Stimulated activated naive CD8-positive, alpha-beta T cell treated with anti-CD3 and anti-CD28 coated beads, Interleukin-15, Interleukin-2, amounts not matched to agents 100 ng/mL and 50 ng/mL, for 24 hours (primary cell): ENCODE results near the gene CSNK1A1.
"Not testable (repeated sequence)": the region's sequence is repeated elsewhere in the genome, so short reads cannot be mapped to it uniquely, and the experiment has no call there.

Experiments used
- H3K27ac Mint-ChIP-seq: one replicate; pipeline ENCODE4 v1.8.0; 2021; ENCODE audit warnings: mild to moderate bottlenecking, mixed read lengths
- H3K27me3 Mint-ChIP-seq: one replicate; pipeline ENCODE4 v1.8.0; 2021; ENCODE audit warnings: mixed read lengths
- H3K36me3 Mint-ChIP-seq: one replicate; pipeline ENCODE4 v1.8.0; 2021; ENCODE audit warnings: low read depth, mixed read lengths
- H3K4me1 Mint-ChIP-seq: one replicate; pipeline ENCODE4 v1.8.0; 2021; ENCODE audit warnings: low read depth, mixed read lengths
- H3K4me3 Mint-ChIP-seq: one replicate; pipeline ENCODE4 v1.8.0; 2021; ENCODE audit warnings: mild to moderate bottlenecking, mixed read lengths
- H3K9me3 Mint-ChIP-seq: one replicate; pipeline ENCODE4 v1.8.0; 2021; ENCODE audit warnings: mixed read lengths

CSNK1A1 gene

GRCh38 chr5:149452665-149453617 lies 98.3 kb downstream of the CSNK1A1 start:
- H3K27ac Mint-ChIP-seq = no peak overlapping the region
- no peaks in the 10 kb centered on the region for H3K9me3 Mint-ChIP-seq
- H3K27me3 Mint-ChIP-seq = no peaks in the 10 kb centered on the region

GRCh38 chr5:149452007-149452664 lies 99.1 kb downstream of the CSNK1A1 start:
- Mint-ChIP-seq H3K27ac (no peak overlapping the region), H3K27me3 (no peaks in the 10 kb centered on the region), H3K36me3 (no peaks in the 10 kb centered on the region), H3K4me3 (no peak overlapping the region), H3K9me3 (no peaks in the 10 kb centered on the region), H3K4me1 (no peaks in the 10 kb centered on the region)

More at GRCh38 chr5:149452665-149453617, 98.3 kb downstream of the CSNK1A1 start:
- Mint-ChIP-seq H3K4me1 (no peaks in the 10 kb centered on the region), H3K36me3 (no peaks in the 10 kb centered on the region), H3K4me3 (no peak overlapping the region)

GRCh38 chr5:149450199-149450598 lies 101.0 kb downstream of the CSNK1A1 start:
- no peaks in the 10 kb centered on the region for H3K36me3 Mint-ChIP-seq
- no peaks in the 10 kb centered on the region for H3K9me3 Mint-ChIP-seq
- H3K4me3 Mint-ChIP-seq = no peak overlapping the region
- no peak overlapping the region for H3K27ac Mint-ChIP-seq
- H3K27me3 Mint-ChIP-seq = no peaks in the 10 kb centered on the region
- no peaks in the 10 kb centered on the region for H3K4me1 Mint-ChIP-seq

- no peak overlapping the region for H3K4me3 Mint-ChIP-seq
- H3K27ac Mint-ChIP-seq = no peak overlapping the region
- H3K27me3 Mint-ChIP-seq = no peaks in the 10 kb centered on the region
- H3K4me1 Mint-ChIP-seq = no peaks in the 10 kb centered on the region
- H3K9me3 Mint-ChIP-seq = no peaks in the 10 kb centered on the region
- H3K36me3 Mint-ChIP-seq = no peaks in the 10 kb centered on the region
These were observed 102.2 kb downstream of the CSNK1A1 start for GRCh38 chr5:149448831-149449714.

GRCh38 chr5:149448431-149448830 lies 102.8 kb downstream of the CSNK1A1 start:
- H3K36me3 Mint-ChIP-seq = no peaks in the 10 kb centered on the region
- no peaks in the 10 kb centered on the region for H3K27me3 Mint-ChIP-seq
- H3K27ac Mint-ChIP-seq = no peak overlapping the region

GRCh38 chr5:149447373-149448367 lies 103.6 kb downstream of the CSNK1A1 start:
- no peak overlapping the region for H3K4me3 Mint-ChIP-seq
- H3K9me3 Mint-ChIP-seq = no peaks in the 10 kb centered on the region
- H3K4me1 Mint-ChIP-seq = no peaks in the 10 kb centered on the region
- no peaks in the 10 kb centered on the region for H3K36me3 Mint-ChIP-seq
- no peak overlapping the region for H3K27ac Mint-ChIP-seq
- H3K27me3 Mint-ChIP-seq = no peaks in the 10 kb centered on the region

More at GRCh38 chr5:149448431-149448830, 102.8 kb downstream of the CSNK1A1 start:
- Mint-ChIP-seq H3K4me1 (no peaks in the 10 kb centered on the region), H3K9me3 (no peaks in the 10 kb centered on the region), H3K4me3 (no peak overlapping the region)

GRCh38 chr5:149446794-149447193 lies 104.4 kb downstream of the CSNK1A1 start:
- not testable (repeated sequence) for H3K4me1 Mint-ChIP-seq, H3K4me3 Mint-ChIP-seq, H3K27me3 Mint-ChIP-seq, H3K9me3 Mint-ChIP-seq, H3K27ac Mint-ChIP-seq, H3K36me3 Mint-ChIP-seq

- no peaks in the 10 kb centered on the region for H3K36me3 Mint-ChIP-seq
- no peak overlapping the region for H3K27ac Mint-ChIP-seq
- no peaks in the 10 kb centered on the region for H3K9me3 Mint-ChIP-seq
- peaks cover 3% of the 10 kb centered on the region for H3K4me1 Mint-ChIP-seq
- H3K27me3 Mint-ChIP-seq = no peaks in the 10 kb centered on the region
- H3K4me3 Mint-ChIP-seq = no peak overlapping the region
These were observed 105.4 kb downstream of the CSNK1A1 start for GRCh38 chr5:149445739-149446369.

- Mint-ChIP-seq H3K9me3 (no peaks in the 10 kb centered on the region), H3K27me3 (no peaks in the 10 kb centered on the region), H3K27ac (no peak overlapping the region), H3K4me3 (no peak overlapping the region), H3K36me3 (no peaks in the 10 kb centered on the region), H3K4me1 (peaks cover 3% of the 10 kb centered on the region)
These were observed 105.9 kb downstream of the CSNK1A1 start for GRCh38 chr5:149445343-149445738.

- not testable (repeated sequence) for H3K27me3 Mint-ChIP-seq, H3K4me1 Mint-ChIP-seq, H3K4me3 Mint-ChIP-seq, H3K36me3 Mint-ChIP-seq, H3K9me3 Mint-ChIP-seq, H3K27ac Mint-ChIP-seq
These were observed 106.8 kb downstream of the CSNK1A1 start for GRCh38 chr5:149444430-149444829.

GRCh38 chr5:149443210-149443609 lies 108.0 kb downstream of the CSNK1A1 start:
- Mint-ChIP-seq H3K4me1 (peaks cover 13% of the 10 kb centered on the region), H3K9me3 (no peaks in the 10 kb centered on the region), H3K36me3 (no peaks in the 10 kb centered on the region), H3K27me3 (no peaks in the 10 kb centered on the region), H3K4me3 (no peak overlapping the region), H3K27ac (no peak overlapping the region)

- Mint-ChIP-seq H3K4me1 (peaks cover 15% of the 10 kb centered on the region), H3K4me3 (no peak overlapping the region), H3K36me3 (no peaks in the 10 kb centered on the region), H3K27ac (no peak overlapping the region), H3K27me3 (no peaks in the 10 kb centered on the region), H3K9me3 (no peaks in the 10 kb centered on the region)
These were observed 108.6 kb downstream of the CSNK1A1 start for GRCh38 chr5:149442563-149443182.
